GM21723 (cell line): ENCODE measurements around the gene DACT2.
"Not testable (repeated sequence)": the region's sequence is repeated elsewhere in the genome, so short reads cannot be mapped to it uniquely, and the experiment has no call there.

ENCODE experiments used
- ATAC-seq: cut with Tn5 transposase; IDR thresholded peaks from one replicate; pipeline ENCODE4 v1.9.1; 2021; ENCODE audit warnings: mild to moderate bottlenecking, moderate library complexity; ENCODE audit not compliant: unreplicated experiment

DACT2 gene

DNA sequence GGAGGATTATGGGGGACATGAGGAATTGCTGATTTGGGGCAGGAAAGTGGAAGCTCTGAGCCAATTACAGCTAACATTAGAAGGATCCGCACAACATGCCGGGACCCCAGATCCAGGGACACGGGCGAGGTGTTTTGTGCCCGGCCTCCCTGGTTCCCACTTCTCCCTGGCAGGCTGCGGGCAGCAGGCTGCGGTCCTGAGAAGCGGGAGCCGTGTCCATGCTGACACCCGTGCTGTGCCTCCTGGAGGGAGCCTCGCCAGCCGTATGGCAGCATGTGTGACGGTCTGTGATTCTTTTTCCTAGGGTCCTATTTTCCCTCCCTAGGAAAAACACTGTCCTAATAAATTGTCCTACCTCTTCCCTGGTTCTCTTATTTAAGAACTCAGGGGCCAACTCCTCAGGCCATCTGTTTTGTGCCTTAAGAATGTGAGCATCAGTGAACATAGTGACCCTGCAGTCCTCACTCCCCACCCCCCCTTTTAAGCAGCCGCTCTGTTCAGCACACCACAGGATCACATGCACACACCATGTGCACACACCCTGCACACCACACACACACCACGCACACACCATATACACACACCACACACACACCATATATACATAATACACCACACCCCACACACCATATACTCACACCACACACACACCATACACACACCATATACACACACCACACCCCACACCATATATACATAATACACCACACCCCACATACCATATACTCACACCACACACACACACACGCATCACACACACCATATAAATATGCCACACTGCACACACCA lies 49.9 kb downstream of the DACT2 start:
- ATAC-seq = no peak

DNA sequence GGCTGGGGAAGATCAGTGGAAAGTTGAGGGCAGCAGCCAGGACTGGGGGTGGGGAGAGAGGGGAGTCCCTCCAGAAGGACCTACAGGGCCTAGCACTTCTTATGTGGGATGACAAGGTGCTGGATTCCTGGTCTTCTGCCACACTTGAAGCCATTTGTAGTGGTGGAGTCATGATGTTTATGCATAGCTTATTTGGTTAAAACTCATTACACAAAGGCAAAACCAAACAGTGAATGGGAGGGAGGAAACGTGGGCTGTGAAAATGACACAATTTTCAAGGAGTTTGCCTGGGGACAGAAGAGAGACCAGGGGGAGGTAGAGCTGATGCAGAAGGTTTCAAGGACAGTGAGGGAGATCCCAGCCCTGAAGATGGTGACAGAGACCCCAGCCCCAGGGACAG lies 50.8 kb downstream of the DACT2 start:
- no peak for ATAC-seq

DNA sequence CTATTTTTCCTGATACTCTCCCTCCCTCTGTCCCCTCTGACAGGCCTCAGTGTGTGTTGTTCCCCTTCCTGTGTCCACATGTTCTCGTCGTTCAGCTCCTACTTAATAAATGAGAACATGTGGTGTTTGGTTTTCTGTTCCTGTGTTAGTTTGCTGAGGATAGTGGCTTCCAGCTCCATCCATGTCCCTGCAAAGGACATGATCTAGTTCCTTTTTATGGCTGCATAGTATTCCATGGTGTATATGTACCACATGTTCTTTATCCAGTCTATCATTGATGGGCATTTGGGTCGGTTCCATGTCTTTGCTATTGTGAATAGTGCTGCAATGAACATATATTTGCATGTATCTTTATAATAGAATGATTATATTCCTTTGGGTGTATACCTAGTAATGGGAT lies 51.8 kb downstream of the DACT2 start:
- ATAC-seq = not testable (repeated sequence)

DNA sequence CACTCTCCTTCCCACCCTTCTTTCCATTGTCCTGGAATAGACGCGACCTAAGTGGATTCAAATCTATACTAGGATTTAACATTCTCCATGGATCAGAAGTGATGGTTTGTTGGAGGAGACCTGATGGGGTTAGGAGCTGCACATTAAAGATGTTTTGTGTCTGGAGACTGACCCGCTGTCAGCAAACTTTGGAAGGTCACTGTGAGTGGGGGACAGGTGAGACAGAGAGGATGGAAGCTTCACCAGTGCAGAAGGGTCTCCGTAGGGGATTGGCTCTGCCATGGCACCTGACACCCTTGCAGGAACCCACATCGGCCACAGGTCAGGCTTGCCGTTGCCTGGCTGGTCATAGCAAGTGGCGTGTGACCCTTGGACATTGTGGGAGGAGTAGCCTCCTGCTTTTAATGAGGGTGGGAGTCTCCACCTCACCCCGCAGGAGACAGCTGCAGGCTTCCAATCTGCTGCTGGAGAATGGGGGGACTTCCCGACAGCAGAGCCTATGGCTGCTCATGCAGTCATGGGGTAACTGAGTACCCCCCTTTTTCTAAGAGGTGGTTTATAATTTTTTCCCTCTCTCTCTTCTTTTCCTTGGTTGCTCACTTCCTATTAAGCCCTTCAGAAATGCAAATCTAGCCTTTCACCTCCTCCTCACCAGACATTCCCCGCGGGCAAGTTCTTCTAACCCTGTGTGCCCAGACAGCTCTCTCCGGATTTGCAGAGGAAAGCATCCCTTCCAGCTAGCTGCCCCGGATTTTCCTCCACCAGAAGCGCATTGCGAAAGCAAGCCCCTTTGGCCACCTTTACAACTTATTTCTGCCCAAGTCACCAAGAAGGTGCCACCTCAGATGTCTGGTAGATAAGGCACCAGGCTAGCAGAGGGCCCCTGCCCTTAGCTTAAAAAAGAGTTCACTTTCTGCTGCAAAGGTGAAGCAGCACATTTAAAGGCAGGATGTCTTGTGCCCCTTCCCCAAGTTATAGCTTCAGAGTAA lies 53.5 kb downstream of the DACT2 start:
- ATAC-seq = no peak

DNA sequence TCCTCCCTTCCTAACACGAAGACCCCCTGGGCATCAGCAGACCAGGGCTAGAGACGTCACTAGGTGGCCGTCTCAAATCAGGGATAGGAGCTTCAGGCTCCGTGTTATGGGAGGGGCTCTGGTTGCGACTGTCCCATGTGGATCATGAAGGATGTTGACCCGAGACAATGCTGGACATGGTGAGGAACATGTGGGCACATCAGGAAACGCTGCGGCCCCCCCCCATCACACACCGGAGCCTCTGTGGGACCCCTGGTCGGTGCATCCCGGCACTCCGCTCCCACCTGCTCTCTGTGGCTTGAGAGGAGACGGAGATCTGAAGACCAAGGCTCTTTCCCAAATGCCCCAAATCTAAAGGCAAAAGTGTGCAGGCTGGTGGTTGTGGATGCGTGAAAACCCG lies 54.2 kb downstream of the DACT2 start:
- ATAC-seq = no peak

DNA sequence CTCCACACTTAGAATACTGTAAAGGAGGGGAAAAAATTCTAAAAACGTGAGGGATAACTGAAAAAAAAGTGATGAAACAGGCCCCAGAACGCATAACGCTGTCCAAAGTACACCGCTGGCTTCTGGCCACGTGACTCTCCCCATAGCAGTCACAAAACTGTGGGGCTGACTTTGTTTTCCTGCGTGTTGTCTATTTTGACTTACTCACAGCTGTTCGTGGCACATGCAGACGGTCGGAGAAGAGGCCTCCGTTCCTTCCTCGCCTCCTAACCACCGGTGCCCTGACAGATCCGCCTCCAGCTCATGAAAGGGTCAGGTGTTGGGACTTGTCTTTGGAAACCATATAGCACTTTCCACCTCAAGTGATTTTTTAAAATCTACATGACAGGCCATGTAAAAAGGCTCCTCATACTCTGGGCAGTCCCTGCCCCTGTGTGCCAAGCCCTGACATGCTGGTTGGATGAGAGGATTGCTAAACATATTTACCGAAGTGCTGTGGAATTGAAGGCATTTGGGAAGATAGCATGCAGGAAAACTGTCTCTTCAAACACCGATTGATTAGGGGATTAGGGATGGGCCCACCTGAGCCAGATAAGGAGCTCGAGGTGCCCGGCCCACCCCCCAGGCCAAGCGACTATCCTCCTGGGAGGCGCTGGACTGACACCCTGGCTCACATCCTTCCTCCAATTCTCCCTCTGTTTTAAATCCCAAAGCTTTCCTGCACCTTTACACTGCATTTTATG lies 54.8 kb downstream of the DACT2 start:
- no peak for ATAC-seq

DNA sequence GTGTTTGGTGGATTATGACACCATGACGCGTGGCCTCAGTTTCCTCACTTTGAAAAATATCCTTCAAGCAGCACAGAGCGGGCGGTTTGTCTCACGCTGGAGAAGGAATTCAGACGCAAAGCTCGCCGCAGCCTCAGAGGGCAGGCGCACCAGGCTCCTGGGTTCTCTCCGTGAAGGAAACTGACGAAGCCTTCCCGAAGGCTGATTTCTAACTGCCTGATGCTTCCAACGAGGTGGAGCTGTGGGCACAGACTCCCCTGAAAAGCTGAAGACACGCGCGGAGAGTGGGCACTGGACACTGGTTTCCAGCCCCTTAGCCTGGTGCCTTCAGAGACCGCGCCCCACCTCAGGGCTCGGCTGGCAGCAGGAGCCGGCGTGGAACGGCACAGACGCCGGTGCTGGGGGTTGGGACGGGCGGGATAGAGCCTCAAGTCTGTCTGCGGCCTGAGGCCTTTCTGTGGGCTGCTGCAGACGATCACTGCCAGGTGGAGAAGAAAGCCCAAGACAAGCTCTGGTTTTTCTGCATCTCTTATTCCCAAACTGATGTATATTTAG lies 56.1 kb downstream of the DACT2 start:
- ATAC-seq = no peak

DNA sequence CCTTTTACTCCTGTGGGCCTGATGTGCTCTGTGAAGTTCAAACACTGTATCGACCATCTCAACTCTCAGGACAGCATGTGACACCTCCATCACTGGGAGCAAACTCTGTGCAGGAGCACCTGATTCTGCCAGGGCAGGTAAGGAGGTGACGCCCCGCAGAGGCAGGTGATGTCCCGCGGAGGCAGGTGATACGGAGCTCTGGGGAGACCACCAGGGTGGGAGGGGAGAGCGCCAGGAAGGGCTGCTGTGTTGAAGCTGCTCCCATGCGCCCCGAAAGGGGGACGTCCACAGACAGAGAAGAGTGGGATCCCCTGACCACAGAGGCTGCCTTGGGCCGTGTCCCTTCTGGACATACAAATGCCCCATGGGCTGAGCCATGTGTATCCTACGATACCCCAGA lies 58.3 kb downstream of the DACT2 start:
- no peak for ATAC-seq

DNA sequence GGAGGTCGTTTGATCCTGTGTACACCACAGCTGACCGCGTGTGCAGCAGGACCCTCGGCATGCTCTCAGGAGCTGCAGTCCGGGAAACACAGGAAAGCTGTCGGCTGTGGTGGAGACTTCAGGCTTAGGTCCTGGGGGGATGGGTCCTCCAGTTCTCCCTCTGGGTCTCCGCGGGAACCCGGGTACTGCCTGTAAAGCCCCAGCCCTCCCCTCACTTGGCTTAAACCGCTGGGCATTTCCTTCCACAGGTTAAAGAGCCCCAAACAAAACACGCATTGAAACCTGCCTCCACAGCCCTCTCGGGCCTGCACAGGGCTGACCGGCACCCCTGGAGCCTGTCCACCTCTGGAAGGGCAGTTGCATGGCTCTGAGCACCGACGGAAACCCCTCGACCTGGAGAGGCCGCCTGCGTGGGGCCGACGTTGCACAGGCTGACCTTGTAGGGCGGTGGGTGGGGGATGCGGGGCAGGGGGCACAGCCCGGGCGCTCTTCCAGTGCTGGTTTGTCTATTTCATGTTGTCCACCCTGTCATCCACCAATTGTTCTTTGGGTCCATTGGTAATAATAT lies 59.1 kb downstream of the DACT2 start:
- ATAC-seq = no peak

DNA sequence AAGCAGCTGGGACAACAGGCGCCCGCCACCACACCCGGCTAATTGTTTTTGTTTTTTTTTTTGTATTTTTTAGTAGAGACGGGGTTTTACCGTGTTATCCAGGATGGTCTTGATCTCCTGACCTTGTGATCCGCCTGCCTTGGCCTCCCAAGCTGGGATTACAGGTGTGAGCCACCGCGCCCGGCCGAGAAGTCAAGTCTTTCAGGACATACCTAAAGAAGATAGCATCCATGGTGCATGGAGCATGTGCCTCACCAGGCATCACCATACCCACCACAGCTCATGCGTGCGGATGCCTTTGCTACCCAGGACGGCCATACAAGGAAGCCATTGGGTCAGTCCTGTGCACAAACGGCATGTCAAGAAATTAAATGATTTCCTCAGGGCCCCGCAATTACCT lies 60.8 kb downstream of the DACT2 start:
- ATAC-seq = no peak

DNA sequence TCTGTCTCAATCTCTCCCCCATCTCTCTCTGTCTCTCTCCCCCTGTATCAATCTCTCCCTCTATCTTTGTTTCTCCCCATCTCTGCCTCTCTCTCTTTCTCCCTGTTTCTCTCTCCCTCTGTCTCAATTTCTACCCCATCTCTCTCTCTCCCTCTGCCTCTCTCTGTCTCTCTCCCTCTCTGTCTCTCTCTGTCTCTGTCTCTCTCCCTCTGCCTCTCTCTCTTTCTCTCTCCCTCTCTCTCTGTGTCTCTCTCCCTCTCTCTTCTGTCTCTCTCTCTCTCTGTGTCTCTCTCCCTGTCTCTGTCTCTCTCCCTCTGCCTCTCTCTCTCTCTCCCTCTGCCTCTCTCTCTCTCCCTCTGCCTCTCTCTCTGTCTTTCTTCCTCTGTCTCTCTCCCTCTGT lies 62.6 kb downstream of the DACT2 start:
- ATAC-seq = no peak
